DMS 273 treated with DMSO at 0.1 percent for 48 hours (cell line): ENCODE data around the gene SEMA3F.

ENCODE experiments used
- DNase-seq: peaks from one replicate; lab custom pipeline; 2025; lab: John Stamatoyannopoulos, UW

The SEMA3F gene

GRCh38 chr3:50154840-50155490 lies at the start of gene SEMA3F:
SEMA3F (plus strand) TSS chr3:50155324; CDS start chr3:50159623, 4,299 bp downstream.
- DNase-seq, result no peak

- DNase-seq, result no peak
These were observed 43.4 kb upstream of the SEMA3F start for GRCh38 chr3:50111757-50112156.

- DNase-seq, result no peak
These were observed 42.7 kb upstream of the SEMA3F start for GRCh38 chr3:50112462-50112861.

GRCh38 chr3:50117120-50117519 lies 38.0 kb upstream of the SEMA3F start:
- no peak for DNase-seq

GRCh38 chr3:50118237-50118636 lies 36.9 kb upstream of the SEMA3F start:
- no peak for DNase-seq

- DNase-seq, result no peak
These were observed 35.3 kb upstream of the SEMA3F start for GRCh38 chr3:50119786-50120185.

GRCh38 chr3:50120364-50121071 lies 34.6 kb upstream of the SEMA3F start:
- no peak for DNase-seq

GRCh38 chr3:50121072-50122032 lies 33.8 kb upstream of the SEMA3F start:
- peak; percentile 18 for DNase-seq

GRCh38 chr3:50122071-50122470 lies 33.1 kb upstream of the SEMA3F start:
- no peak for DNase-seq

GRCh38 chr3:50122661-50123391 lies 32.3 kb upstream of the SEMA3F start:
- DNase-seq, result no peak

GRCh38 chr3:50123394-50124051 lies 31.6 kb upstream of the SEMA3F start:
- DNase-seq, result no peak

GRCh38 chr3:50124052-50124799 lies 30.9 kb upstream of the SEMA3F start:
- DNase-seq, result no peak

GRCh38 chr3:50124800-50125178 lies 30.3 kb upstream of the SEMA3F start:
- no peak for DNase-seq

GRCh38 chr3:50125541-50126286 lies 29.4 kb upstream of the SEMA3F start:
- no peak for DNase-seq

- DNase-seq, result peak; percentile 55
These were observed 28.6 kb upstream of the SEMA3F start for GRCh38 chr3:50126287-50127211.

- DNase-seq, result no peak
These were observed 27.9 kb upstream of the SEMA3F start for GRCh38 chr3:50127251-50127691.

- DNase-seq, result no peak
These were observed 27.1 kb upstream of the SEMA3F start for GRCh38 chr3:50128001-50128400.

GRCh38 chr3:50130436-50130835 lies 24.7 kb upstream of the SEMA3F start:
- DNase-seq, result no peak
